ENCODE measurements around the gene FXYD6. TPM values are rescaled to one million over a fixed set of nuclear protein-coding genes. Genes with fewer than 3 reads are reported as not detected.

Gene FXYD6
- total RNA-seq, 1 donor from 2014 or later: 141 TPM

- intact Hi-C loops (cut with DNase I): no loop called here
- ATAC-seq (no peak), DNase-seq (ENCODE audit: low spot score) (peak; percentile 23)
Measured at GRCh38 chr11:117838901-117839300, 37.6 kb downstream of the FXYD6 start.

DNA sequence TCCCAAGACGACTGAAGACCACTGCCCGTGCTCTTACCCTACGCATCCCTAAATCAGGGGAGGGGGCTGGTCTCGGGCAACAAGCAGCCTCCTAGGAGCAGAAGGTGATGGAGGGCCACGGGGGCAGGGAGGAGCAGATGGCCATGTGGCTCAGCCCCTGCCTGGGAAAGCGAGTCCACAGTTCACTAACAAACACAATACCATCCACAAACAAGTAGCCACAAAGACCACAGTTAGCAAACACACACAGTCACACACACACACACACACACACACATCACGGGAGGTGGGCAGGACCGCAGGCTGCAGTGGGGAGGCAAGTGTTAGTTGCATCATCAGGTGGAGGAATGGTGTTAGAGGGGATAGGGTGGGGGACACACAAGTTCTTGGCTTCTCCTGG, 38.7 kb downstream of the FXYD6 start:
- DNase-seq (ENCODE audit: low spot score) (peak; percentile 26), ATAC-seq (no peak)
- intact Hi-C loops (cut with DNase I): no loop called here

DNA sequence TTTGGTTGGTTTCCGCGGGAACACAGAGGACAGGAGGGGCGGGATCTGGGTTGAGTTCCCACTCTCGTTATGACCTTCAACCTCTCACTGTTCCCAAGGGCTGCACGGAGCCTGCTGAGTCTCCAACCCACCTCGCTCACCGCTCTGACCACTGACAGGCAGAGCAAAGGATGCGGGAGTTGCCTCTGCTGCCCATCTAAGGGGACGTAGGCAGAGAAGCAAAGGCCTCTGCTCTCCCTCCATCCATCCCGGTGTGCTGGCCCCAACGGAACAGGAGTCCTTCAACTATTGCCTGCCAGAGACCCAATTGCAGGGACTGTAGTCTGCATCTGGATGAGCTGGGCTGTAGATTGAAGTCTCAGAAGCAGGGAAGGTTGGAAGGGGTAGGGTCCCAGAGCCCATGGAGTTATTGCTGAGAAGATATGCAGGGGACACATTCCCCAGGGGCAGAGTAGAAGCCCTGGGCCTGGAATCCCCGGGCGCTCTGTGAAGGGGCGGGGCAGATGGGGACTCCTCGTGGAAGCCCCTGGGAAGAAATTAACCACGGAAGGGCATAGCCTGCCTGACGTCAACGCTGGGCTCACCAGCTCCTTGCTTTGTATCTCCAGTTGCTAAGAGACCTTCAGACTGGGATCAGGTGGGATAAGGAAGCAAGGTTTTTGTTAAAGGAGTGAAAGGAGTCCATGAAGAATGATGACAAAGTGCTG, 39.2 kb downstream of the FXYD6 start:
- intact Hi-C loops (cut with DNase I): no loop called here
- ATAC-seq (no peak), DNase-seq (ENCODE audit: low spot score) (peak; percentile 43)

DNA sequence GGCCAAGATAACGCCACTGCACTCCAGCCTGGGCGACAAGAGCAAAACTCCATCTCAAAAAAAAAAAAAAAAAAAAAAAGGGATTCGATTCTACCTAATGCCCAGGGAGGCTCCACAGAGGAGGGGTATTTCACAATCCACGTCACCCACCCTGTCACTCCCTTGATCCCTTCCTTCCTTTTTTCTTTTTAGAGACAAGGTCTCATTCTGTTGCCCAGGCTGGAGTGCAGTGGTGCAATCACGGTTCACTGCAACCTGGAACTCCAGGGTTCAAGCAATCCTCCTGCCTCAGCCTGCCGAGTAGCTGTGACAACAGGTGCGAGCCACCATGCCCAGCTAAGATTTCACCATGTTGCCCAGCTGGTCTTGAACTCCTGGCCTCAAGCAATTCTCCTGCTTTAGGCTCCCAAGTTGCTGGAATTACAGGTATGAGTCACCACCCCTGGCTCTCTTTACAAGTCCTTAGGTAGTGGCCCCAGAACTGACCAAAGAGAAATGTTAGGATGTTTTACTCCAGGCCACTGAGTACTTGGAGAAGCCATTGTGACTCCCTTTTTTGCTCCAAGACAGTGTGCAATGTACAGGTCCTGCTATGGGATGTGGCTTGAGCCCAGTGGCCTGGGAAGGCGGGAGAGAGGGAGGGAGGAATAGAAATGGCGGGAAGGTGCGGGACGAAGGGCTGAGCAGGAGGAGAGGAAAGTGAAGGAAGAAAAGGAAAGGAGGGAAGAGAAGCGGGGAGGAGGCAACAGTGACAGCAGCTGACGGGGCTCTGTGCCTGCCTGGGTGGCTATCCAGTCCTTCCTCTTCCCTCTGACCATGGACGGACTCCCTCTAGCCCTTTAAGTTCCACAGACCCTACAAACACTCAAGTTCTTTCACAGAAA, 40.1 kb downstream of the FXYD6 start:
- intact Hi-C loops (cut with DNase I): no loop called here
- DNase-seq (ENCODE audit: low spot score): no peak
- no peak for ATAC-seq

- DNase-seq (ENCODE audit: low spot score) (no peak), ATAC-seq (no peak)
- intact Hi-C loops (cut with DNase I): no loop called here
Measured at GRCh38 chr11:117835576-117835975, 40.9 kb downstream of the FXYD6 start.

GRCh38 chr11:117834838-117835443, 41.5 kb downstream of the FXYD6 start:
- intact Hi-C loops (cut with DNase I): no loop called here
- DNase-seq (ENCODE audit: low spot score) (no peak), ATAC-seq (no peak)

GRCh38 chr11:117834068-117834810, 42.2 kb downstream of the FXYD6 start:
- ATAC-seq: no peak
- DNase-seq (ENCODE audit: low spot score): no peak
- intact Hi-C loops (cut with DNase I): no loop called here

GRCh38 chr11:117833401-117833891, 43.0 kb downstream of the FXYD6 start:
- intact Hi-C loops (cut with DNase I): no loop called here
- ATAC-seq: no peak
- peak; percentile 54 for DNase-seq (ENCODE audit: low spot score)

GRCh38 chr11:117832511-117832910, 43.9 kb downstream of the FXYD6 start:
- intact Hi-C loops (cut with DNase I): no loop called here
- ATAC-seq: no peak
- no peak for DNase-seq (ENCODE audit: low spot score)

- DNase-seq (ENCODE audit: low spot score) (no peak), ATAC-seq (no peak)
- intact Hi-C loops (cut with DNase I): no loop called here
Measured at GRCh38 chr11:117831661-117832415, 44.6 kb downstream of the FXYD6 start.

GRCh38 chr11:117830674-117831351, 45.6 kb downstream of the FXYD6 start:
- intact Hi-C loops (cut with DNase I): no loop called here
- no peak for ATAC-seq
- DNase-seq (ENCODE audit: low spot score): no peak

DNA sequence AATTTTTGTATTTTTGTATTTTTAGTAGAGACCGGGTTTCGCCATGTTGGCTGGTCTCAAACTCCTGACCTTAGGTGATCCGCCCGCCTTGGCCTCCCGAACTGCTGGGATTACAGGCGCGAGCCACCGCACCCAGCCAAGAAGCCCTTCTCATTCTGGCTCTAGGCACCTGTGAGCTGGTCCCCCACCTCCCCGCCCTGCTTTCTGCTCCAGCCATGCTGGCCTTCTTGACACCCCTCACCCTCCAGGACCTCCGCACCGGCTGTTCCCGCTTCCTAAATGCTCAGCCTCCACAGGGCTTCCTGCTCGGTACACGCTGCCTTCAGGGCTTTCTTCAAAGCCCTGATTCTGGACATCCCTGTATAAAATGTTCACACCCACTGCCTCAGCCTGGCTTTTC, 46.4 kb downstream of the FXYD6 start:
- DNase-seq (ENCODE audit: low spot score) (no peak), ATAC-seq (no peak)
- intact Hi-C loops (cut with DNase I): no loop called here

GRCh38 chr11:117829369-117829725, 47.1 kb downstream of the FXYD6 start:
- DNase-seq (ENCODE audit: low spot score) (no peak), ATAC-seq (no peak)
- intact Hi-C loops (cut with DNase I): no loop called here

GRCh38 chr11:117828611-117829368, 47.7 kb downstream of the FXYD6 start:
- intact Hi-C loops (cut with DNase I): no loop called here
- DNase-seq (ENCODE audit: low spot score) (no peak), ATAC-seq (no peak)

DNA sequence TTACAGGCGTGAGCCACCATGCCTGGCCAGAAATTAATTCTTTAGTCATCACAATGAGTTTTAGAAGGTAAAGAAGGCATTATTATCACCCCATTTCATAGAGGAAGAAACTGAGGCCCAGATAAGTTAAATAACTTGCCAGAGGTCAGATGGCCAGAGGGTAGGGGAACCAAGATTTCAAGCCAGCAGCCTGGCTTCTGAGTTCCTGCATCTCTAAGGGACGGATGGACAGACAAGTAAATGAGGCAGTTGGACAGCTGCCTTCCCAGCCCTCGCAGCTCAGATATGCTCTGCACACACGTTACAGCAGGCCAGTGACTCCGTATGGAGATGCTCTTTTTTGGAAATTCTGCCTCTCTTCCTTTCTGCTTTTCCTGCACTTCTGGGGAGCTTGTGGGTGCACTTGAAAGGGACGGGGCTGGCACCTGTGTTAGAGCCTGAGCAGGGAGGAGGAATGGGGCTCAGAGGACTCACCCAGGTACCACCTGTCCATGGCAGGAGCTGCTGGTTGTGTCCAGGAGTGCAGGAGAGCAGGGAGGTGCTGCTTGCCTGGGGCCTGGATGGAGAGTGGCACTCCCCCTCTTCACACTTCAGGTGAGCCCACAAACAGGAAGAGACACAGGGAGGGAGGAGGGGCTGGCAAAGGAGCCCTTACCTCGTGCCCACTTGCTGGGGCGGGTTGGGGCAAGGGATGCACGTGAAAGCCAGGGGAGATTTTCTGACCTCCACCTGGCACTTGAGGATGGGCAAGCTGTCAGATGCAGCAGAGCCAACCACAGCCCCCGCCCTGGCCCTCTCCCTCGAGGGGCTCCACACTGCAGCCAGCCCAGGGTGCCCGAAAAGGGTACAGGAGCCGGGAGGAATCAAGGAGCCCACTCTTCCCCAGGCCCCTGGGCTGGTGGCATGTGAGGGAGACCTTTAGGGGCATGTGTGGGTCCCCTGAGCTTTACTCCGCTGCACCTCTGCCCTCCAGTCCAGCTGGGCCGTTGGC, 48.6 kb downstream of the FXYD6 start:
- intact Hi-C loops (cut with DNase I): no loop called here
- no peak for DNase-seq (ENCODE audit: low spot score)
- ATAC-seq: no peak

DNA sequence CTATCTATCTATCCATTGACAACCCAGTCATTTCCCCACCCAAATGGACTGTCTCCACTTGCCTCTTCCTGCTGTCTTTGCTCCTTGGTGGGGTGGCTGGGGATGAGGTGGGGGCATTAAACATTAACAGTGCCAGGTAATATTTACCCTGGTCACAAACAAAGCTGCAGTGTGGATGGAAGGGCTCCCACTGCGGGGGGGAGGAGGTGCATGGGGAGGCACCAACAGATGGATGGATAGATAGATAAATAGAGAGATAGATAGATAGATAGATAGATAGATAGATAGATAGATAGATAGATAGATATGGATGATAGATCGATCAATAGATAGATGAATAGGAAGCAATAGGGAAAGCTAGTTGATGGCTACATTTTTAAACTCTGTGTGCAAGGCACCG, 49.6 kb downstream of the FXYD6 start:
- DNase-seq (ENCODE audit: low spot score): no peak
- no peak for ATAC-seq
- intact Hi-C loops (cut with DNase I): no loop called here

Measured in sciatic nerve (tissue), 2 donors.